Placental epithelial cell (primary cell): ENCODE results near the gene TSPAN8. TPM values are rescaled to one million over a fixed set of nuclear protein-coding genes. Genes with fewer than 3 reads are reported as not detected.

Source experiments
- total RNA-seq: library from RNA; depleted of rRNA; stranded (reverse); fragments of >200 nt; gene quantifications from 2 replicates; pipeline ENCODE4 v1.2.3, GENCODE V29; 2012

TSPAN8 gene
- 1.2 TPM in 1 of 2 replicates, not detected in the other for total RNA-seq

DNA sequence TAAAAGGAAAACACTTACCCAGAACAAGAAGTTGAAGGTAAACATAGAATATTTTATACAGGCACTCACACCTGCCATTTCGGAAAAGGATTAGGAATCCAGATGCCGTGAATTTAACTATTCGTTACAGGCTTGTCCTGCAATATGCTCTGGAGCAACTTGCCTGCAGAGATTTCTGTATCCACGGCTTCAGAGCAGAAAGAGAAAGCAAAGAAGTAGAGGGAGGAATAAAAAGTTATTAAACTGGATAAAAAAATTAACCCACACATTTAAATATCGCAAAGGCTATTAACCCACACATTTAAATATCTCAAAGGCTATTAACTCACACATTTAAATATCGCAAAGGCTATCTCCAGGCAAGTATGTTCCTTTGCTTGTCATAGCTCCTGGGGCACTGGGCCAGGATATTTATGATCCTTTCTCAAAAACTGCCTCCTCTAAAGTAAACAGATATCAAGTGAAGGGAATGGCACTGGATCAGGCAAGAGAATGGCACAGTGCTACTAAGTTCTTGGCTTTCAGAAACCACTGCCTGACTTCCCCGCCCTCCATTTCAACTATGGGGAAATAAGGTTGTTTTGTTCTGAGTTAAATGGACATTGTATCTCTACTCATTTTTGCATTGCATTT, at the start of gene TSPAN8:
TSS of gene TSPAN8 (minus strand) at position 399 of the 633 bp plus-strand sequence. CDS start at position 78, 321 bp downstream.

Other genes with a start within 250 kb of the TSPAN8 start
- gene PTPRR, start 237.3 kb downstream of the TSPAN8 start, total RNA-seq, result 0.87 TPM in 1 of 2 replicates, not detected in the other